Uterus (tissue), 4 donors: ENCODE results near the gene TMEM263. TPM values are rescaled to one million over a fixed set of nuclear protein-coding genes. Genes with fewer than 3 reads are reported as not detected.

Experiments
- DNase-seq, 2 donors: peaks; one replicate each; pipeline ENCODE4 v3.0.0-alpha.2; 2019 to 2020
- H3K27ac ChIP-seq, 2 donors: fragments of 200-600 bp; sonication (generic); 1 replicate in 1 of 2; 2 replicates in 1 of 2; pipeline ENCODE4 v1.5.1; 2016 to 2018
- H3K27me3 ChIP-seq, 2 donors: fragments of 200-600 bp; sonication (generic); one replicate each; pipeline ENCODE4 v1.5.1; 2018 to 2019; ENCODE audit warnings: control low read depth in 1 of 2
- H3K36me3 ChIP-seq, 2 donors: fragments of 200-600 bp; sonication (generic); one replicate each; pipeline ENCODE4 v1.5.1; 2019; ENCODE audit warnings: control low read depth in 1 of 2
- H3K4me1 ChIP-seq, 2 donors: fragments of 200-600 bp; sonication (generic); one replicate each; pipeline ENCODE4 v1.5.1; 2018 to 2019; ENCODE audit warnings: control low read depth in 1 of 2
- H3K4me3 ChIP-seq, 2 donors: fragments of 200-600 bp; sonication (generic); 1 replicate in 1 of 2; 2 replicates in 1 of 2; pipeline ENCODE4 v1.5.1; 2018 to 2019; ENCODE audit warnings: mild to moderate bottlenecking in 1 of 2
- H3K9me3 ChIP-seq, 2 donors: fragments of 200-600 bp; sonication (generic); one replicate each; pipeline ENCODE4 v1.5.1; 2019; ENCODE audit warnings: control low read depth in 1 of 2
- POLR2A ChIP-seq, 2 donors: fragments of 450-650 bp; IDR thresholded peaks; one replicate each; pipeline ENCODE4 v1.6.1; 2016; ENCODE audit warnings: antibody characterized with exemption in 2 of 2, mild to moderate bottlenecking in 1 of 2, moderate library complexity in 1 of 2
- intact Hi-C: fragments of 100-400 bp; cut with DNase I; formaldehyde crosslinking; loops from one replicate; pipeline ENCODE4 v1.15.1; 2023; ENCODE audit warnings: low total_unique reads
- total RNA-seq, 4 donors: library from RNA; depleted of rRNA in 3 of 4; stranded (reverse); fragments of >200 nt in 3 of 4; gene quantifications; one replicate each; pipeline versions ENCODE4 v1.1.0 to v1.2.4, GENCODE V29; 2014 to 2023
- TF ChIP-seq, protein P1 (sequence below), 4 experiments: fragments of 200-600 bp in 2 of 4; fragments of 450-650 bp in 2 of 4; sonication (generic) in 2 of 4; IDR thresholded peaks; one replicate each; pipeline ENCODE4 v1.5.1; 2016 to 2019; ENCODE audit warnings: antibody characterized with exemption in 4 of 4, mild to moderate bottlenecking in 2 of 4, moderate library complexity in 1 of 4
- donor health status: DM: yes; HTN: yes; CAD: no.

The TMEM263 gene
- total RNA-seq, 4 donors from 2014 or later = 35.9 to 157 (median 46.0) TPM

DNA sequence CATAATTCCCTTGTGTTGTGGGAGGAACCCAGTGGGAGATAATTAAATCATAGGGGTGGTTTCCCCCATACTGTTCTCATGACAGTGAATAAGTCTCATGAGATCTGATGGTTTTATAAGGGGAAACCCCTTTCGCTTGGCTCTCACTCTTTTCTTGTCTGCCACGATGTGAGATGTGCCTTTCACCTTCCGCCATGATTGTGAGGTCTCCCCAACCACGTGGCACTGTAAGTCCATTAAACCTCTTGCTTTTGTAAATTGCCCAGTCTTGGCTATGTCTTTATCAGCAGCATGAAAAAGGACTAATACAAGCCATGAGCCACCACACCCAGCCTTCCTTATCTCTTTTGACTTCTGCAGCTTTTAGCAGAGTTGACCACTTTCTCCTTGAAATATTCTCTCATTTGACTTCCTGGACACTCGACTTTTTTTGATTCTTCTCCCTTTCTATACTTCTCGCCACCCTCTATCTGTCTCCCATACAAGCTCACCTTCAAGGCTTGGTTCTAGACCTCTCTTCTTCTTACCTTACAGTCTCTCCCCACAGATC is 29.0 kb downstream of the TMEM263 start:
- no peaks in the 10 kb centered on the region for H3K27me3 ChIP-seq
- no peak for DNase-seq
- no peak for TF ChIP-seq POLR2A (IDR thresholded peaks at IDR 0.05)
- TF ChIP-seq, protein P1, sequence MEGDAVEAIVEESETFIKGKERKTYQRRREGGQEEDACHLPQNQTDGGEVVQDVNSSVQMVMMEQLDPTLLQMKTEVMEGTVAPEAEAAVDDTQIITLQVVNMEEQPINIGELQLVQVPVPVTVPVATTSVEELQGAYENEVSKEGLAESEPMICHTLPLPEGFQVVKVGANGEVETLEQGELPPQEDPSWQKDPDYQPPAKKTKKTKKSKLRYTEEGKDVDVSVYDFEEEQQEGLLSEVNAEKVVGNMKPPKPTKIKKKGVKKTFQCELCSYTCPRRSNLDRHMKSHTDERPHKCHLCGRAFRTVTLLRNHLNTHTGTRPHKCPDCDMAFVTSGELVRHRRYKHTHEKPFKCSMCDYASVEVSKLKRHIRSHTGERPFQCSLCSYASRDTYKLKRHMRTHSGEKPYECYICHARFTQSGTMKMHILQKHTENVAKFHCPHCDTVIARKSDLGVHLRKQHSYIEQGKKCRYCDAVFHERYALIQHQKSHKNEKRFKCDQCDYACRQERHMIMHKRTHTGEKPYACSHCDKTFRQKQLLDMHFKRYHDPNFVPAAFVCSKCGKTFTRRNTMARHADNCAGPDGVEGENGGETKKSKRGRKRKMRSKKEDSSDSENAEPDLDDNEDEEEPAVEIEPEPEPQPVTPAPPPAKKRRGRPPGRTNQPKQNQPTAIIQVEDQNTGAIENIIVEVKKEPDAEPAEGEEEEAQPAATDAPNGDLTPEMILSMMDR (IDR thresholded peaks at IDR 0.05) = no peak
- intact Hi-C loops = loop anchor here (10.0 kb wide), 1 partner anchor 110 kb away; the partner anchor contains the start of gene CRY1
- no peak overlapping the region for H3K4me3 ChIP-seq
- no peaks in the 10 kb centered on the region for H3K4me1 ChIP-seq
- no peaks in the 10 kb centered on the region for H3K36me3 ChIP-seq
- no peaks in the 10 kb centered on the region for H3K9me3 ChIP-seq
- H3K27ac ChIP-seq = no peak overlapping the region

DNA sequence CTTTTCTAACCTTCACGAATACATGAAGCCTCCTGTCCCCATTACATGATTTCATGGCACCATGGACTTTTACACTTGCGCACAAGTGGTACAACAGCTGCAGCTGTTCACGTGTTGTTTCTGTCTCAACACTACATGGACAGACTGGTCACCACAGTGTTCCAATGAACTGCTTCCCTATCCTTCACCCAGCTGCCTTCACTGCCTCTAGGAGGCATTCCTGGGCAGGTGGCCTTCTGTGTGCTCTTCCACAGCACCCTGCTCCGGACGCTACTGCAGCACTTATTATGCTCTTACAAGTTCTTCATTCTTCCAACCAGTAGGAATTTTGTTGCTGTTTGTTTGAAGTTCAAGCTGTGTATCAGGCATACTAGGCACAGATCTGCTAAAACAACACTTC is 29.8 kb downstream of the TMEM263 start:
- intact Hi-C loops = loop anchor here (10.0 kb wide), 1 partner anchor 109 kb away; the partner anchor contains the start of gene CRY1
- Histone ChIP-seq H3K4me1 (no peaks in the 10 kb centered on the region), H3K27me3 (no peaks in the 10 kb centered on the region), H3K27ac (no peak overlapping the region), H3K9me3 (no peaks in the 10 kb centered on the region), H3K36me3 (no peaks in the 10 kb centered on the region), H3K4me3 (no peak overlapping the region)
- no peak for DNase-seq
- no peak for TF ChIP-seq POLR2A (IDR thresholded peaks at IDR 0.05)
- TF ChIP-seq, protein P1 (IDR thresholded peaks at IDR 0.05) = no peak

DNA sequence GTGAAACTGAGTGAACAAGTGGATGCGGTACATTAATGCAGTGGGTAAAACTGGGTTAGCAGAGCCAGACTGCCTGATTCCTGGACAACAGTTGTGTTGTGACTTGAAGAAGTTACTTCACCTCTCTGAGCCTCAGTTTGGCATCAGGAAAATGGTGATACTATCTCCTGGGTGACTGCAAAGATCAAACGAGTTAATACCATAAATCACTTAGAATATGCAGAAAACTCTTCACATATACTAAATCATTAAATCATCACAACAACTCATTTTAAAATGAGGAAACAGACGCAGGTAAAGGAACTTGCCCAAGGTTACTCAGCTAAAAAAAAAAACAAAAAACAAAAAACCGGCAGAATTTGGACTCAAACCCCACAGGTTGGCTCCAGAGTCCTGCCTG is 30.4 kb downstream of the TMEM263 start:
- TF ChIP-seq, protein P1 (IDR thresholded peaks at IDR 0.05) = no peak
- TF ChIP-seq POLR2A (IDR thresholded peaks at IDR 0.05) = no peak
- Histone ChIP-seq H3K9me3 (no peaks in the 10 kb centered on the region), H3K4me3 (peak overlapping the region; percentile 62 to 83), H3K27ac (peak overlapping the region; percentile 90 to 91), H3K27me3 (no peaks in the 10 kb centered on the region), H3K4me1 (no peaks in the 10 kb centered on the region), H3K36me3 (no peaks in the 10 kb centered on the region)
- DNase-seq = no peak
- intact Hi-C loops = loop anchor here (10.0 kb wide), 1 partner anchor 109 kb away; the partner anchor contains the start of gene CRY1

DNA sequence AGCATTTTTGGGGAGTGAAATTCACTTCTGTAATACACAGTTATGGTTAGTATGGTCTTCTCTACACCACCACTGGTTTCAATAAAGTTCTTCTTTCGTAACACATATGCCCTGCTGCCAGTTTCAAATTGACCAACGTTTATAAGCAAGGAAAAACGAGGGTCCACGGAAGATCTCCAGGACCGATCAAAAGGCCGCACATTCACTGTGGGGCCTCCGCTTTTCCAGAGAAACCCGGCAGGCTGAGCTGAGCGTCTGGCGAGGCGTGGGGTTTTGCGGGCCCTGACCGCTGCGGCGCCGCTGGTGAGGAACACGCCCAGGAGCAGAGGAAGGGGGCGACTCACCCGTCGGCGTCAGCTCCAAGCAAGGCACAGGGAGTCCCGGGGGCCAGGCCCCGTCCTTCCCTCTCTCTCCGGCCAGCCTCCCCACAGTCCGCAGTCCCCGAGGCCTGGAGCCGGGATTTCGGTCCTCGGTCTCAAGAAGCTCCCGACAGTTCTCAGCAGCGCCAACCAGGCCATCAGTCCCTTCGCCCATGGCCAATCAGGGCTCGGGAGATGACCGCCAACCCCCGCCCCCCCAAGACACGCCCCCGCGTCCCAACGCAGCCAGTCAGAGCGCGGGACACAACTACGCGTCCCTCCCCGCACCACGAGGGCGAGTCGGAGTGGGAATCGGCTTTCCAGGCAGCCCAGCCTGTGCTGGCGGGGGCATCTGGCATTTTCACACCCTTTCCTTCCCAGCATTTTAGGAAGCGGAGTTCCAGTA is 31.1 kb downstream of the TMEM263 start, which contains the start of gene MTERF2:
Gene MTERF2 (minus strand): TSS at position 522 of the 765 bp plus-strand sequence. CDS start 8,432 bp downstream, outside the sequence.
- H3K27ac ChIP-seq = peak within 1 kb of the TSS; percentile 90 to 91
- peak; percentile 91 to 92 for DNase-seq
- intact Hi-C loops = loop anchor here (10.0 kb wide), 1 partner anchor 108 kb away; the partner anchor contains the start of gene CRY1

More for the DNA sequence above, 31.1 kb downstream of the TMEM263 start, which contains the start of gene MTERF2:
- no peaks in the 10 kb centered on the region for H3K9me3 ChIP-seq
- no peaks in the 10 kb centered on the region for H3K4me1 ChIP-seq
- peak within 1 kb of the TSS; percentile 62 to 83 for H3K4me3 ChIP-seq
- H3K27me3 ChIP-seq = no peaks in the 10 kb centered on the region
- no peaks in the 10 kb centered on the region for H3K36me3 ChIP-seq
- TF ChIP-seq, protein P1 (IDR thresholded peaks at IDR 0.05) = no peak
- TF ChIP-seq POLR2A (IDR thresholded peaks at IDR 0.05) = peak; percentile 68 to 82
